Measurements from ENCODE around the gene HS3ST6.

DNA sequence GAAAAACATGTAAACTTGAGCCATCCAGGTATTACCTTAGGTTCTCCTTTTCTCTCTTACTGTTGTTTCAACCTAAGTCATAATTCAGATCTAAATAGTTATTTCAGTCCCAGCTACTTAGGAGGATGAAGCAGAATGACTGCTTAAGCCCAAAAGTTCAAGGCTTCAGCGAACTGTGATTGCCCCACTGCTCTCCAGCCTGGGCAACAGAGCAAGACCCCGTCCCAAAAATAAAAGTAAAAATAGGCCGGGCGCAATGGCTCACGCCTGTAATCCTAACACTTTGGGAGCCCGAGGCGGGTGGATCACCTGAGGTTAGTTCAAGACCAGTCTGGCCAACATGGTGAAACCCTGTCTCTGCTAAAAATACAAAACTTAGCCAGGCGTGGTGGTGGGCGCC is 55.8 kb downstream of the HS3ST6 start:
- TF ChIP-seq TBP (optimal IDR thresholded peaks at IDR 0.05; ENCODE audit: low read depth, low read length) (no peak), CTCF (IDR thresholded peaks at IDR 0.05 in 2 of 3, conservative IDR thresholded peaks at IDR 0.05 in 1 of 3; ENCODE audit: insufficient read depth in 2 of 3, low read depth in 1 of 3, low read length in 3 of 3) (no peak), ZNF146 (CRISPR knock-in tag; IDR thresholded peaks at IDR 0.05; ENCODE audit: unreplicated experiment) (no peak), ARID2 (IDR thresholded peaks at IDR 0.05) (no peak), CEBPB (tag; IDR thresholded peaks at IDR 0.05) (no peak), EZH2 (IDR thresholded peaks at IDR 0.05; ENCODE audit: borderline replicate concordance, low read depth, low read length) (no peak)
